Activated CD8-positive, alpha-beta T cell treated with anti-CD3 and anti-CD28 coated beads, Interleukin-2, amount 10 ng/mL, durations not matched to agents 7 days and 5 days (primary cell): ENCODE measurements around the gene ZNF629. TPM values are rescaled to one million over a fixed set of nuclear protein-coding genes. Genes with fewer than 3 reads are reported as not detected.

ENCODE experiments used
- ATAC-seq: fragments of 150-1000 bp; cut with Tn5 transposase; one replicate; pipeline ENCODE4 v1.10.0; 2021; ENCODE audit warnings: moderate library complexity
- CTCF ChIA-PET: fragments of 350-600 bp; sonication (Branson Sonifier 250); formaldehyde crosslinking; loops from one replicate; lab custom pipeline; 2021; ENCODE audit warnings: antibody characterized with exemption; lab: Charles Lee
- POLR2A ChIA-PET: fragments of 350-600 bp; sonication (Branson Sonifier 250); formaldehyde crosslinking; loops from one replicate; lab custom pipeline; 2021; ENCODE audit warnings: antibody characterized with exemption; lab: Charles Lee
- DNase-seq: peaks from one replicate; pipeline ENCODE4 v3.0.0-alpha.2; 2020
- H3K27ac Mint-ChIP-seq: one replicate; pipeline ENCODE4 v1.8.0; 2021; ENCODE audit warnings: mild to moderate bottlenecking, mixed read lengths
- H3K27me3 Mint-ChIP-seq: one replicate; pipeline ENCODE4 v1.8.0; 2021; ENCODE audit warnings: low read depth, mixed read lengths
- H3K36me3 Mint-ChIP-seq: one replicate; pipeline ENCODE4 v1.8.0; 2021; ENCODE audit warnings: low read depth, mixed read lengths
- H3K4me1 Mint-ChIP-seq: one replicate; pipeline ENCODE4 v1.8.0; 2021; ENCODE audit warnings: low read depth, mixed read lengths
- H3K4me3 Mint-ChIP-seq: one replicate; pipeline ENCODE4 v1.8.0; 2021; ENCODE audit warnings: mild to moderate bottlenecking, mixed read lengths
- H3K9me3 Mint-ChIP-seq: one replicate; pipeline ENCODE4 v1.8.0; 2022; ENCODE audit warnings: mixed read lengths; ENCODE audit not compliant: insufficient read depth
- total RNA-seq, 2 experiments: library from RNA; stranded (reverse); gene quantifications; one replicate each; pipeline ENCODE4 v1.2.3, GENCODE V29; 2021

The ZNF629 gene
- total RNA-seq, 2 experiments from 2014 or later = 1.7 to 1.9 TPM

DNA sequence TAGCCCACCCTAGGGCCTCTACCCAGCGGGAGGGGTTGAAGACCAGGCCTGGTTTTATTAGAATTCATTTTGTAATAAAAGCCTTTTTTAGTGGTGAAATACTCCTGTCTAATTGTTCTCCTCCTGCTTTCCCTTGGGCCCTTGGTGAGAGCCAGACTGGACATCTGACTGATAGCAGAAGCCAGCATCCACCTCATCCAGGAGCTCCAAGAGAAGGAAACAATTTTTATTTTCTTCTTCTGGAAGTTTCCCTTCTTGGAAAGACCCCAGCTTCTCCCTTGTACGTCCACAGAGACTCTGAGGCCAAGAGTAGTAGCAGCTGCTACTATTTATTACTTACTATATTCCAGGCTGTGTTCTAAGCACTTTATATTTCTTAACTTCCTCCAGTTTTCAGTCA is 42.8 kb downstream of the ZNF629 start:
- ATAC-seq (no peak), DNase-seq (no peak)
- POLR2A ChIA-PET = interaction anchor here (1.5 to 1.6 kb wide), 2 partner anchors 9 to 17 kb away, joined by 4 to 5 read pairs; no protein-coding TSS in a partner anchor
- Mint-ChIP-seq H3K4me1 (peaks cover 15% of the 10 kb centered on the region), H3K27ac (no peak overlapping the region), H3K4me3 (no peak overlapping the region), H3K9me3 (no peaks in the 10 kb centered on the region), H3K27me3 (no peaks in the 10 kb centered on the region), H3K36me3 (peaks cover 34% of the 10 kb centered on the region)
- CTCF ChIA-PET = no interaction called here

DNA sequence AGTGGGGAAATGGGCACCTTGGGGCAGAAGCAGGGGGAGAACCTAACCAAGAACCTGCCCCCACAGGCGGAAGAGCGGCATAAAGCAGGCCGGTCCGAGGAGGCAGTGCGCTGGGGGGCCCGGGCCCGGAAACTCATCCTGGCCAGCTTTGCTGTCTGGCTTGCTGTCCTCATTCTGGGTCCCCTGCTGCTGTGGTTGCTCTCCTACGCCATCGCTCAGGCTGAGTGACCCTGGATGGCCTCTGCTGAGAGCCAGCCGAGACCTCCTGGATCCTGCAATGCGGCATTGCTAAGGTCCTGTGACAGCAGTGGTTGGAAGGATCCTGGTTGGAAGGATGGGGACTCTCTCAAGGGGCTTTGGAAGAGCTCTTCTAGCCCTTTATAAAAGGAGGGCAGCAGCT is 43.3 kb downstream of the ZNF629 start:
- no peaks in the 10 kb centered on the region for H3K9me3 Mint-ChIP-seq
- ATAC-seq = no peak
- H3K4me3 Mint-ChIP-seq = no peak overlapping the region
- no peaks in the 10 kb centered on the region for H3K27me3 Mint-ChIP-seq
- no peak for DNase-seq
- POLR2A ChIA-PET = interaction anchor here (1.5 to 1.6 kb wide), 2 partner anchors 9 to 16 kb away, joined by 4 to 5 read pairs; no protein-coding TSS in a partner anchor
- peak overlapping the region; percentile 20 for H3K27ac Mint-ChIP-seq
- peaks cover 37% of the 10 kb centered on the region for H3K36me3 Mint-ChIP-seq
- CTCF ChIA-PET = no interaction called here
- peaks cover 14% of the 10 kb centered on the region for H3K4me1 Mint-ChIP-seq

DNA sequence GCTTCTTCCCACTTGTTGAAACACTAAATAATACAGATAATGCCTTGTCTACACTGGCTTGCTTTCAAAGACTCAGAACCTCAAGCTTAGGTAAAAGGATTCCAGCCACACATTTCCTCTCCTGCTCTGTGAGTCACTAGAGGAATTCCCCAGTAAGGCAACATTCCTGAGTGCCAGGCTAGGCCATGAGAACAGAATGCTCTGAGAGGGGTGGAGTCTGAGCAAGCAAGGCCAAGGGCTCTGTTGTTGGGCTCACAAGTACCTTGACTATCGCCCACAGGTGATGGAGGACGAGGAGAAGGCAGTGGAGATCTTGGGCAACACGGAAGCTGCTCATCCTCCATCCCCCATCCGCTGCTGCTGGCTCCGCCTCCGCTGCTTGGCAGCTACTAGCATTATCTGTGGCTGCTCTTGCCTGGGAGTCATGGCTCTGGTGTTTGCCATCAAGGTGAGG is 45.5 kb downstream of the ZNF629 start:
- CTCF ChIA-PET = interaction anchor here (1.1 kb wide), 1 partner anchor 9 kb away, joined by 3 read pairs; no protein-coding TSS in a partner anchor

DNA sequence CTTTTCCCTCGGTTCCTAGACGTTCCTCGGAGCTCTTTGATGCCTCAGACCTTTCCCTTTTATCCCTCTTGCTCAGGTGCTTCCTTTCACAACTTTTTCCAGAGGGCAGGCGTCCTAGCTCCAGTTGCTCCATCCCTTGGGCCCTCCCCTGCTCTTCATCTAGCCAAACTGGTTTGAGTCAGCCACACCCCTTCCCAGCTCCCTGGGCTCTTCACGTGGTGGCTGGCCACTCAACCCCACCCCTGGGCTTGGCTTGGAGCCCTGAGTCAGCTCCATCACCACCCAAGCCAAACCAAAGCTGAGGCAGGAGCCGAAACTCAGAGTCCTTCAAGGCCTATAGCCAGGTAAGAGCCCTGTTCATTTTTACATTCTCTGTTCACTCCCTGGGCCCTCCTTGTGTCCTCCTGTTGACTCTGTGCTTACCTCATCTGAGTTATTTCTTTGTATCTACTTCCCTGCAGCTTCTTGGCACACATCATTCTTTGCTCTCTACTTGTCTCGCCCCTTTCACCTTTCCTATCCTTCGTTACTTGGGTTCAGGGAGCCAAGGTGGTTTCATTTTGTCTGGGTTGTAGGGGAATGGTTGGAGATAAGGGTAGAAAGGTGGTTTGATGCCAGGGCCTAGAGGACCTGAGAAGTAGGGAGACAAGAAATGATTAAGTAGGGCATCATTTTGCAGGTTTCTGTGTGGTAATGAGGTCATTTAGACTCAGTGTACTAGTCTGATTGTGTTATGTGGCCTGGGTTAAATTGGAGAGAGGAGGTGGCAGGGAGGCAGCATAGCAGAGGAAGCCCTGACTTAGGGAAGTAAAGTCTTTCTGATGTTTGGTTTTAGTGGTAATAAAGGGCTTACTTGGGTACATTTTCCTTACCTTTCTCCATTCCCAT is 46.4 kb downstream of the ZNF629 start:
- Mint-ChIP-seq H3K27ac (peak overlapping the region; percentile 7), H3K4me3 (no peak overlapping the region), H3K4me1 (no peaks in the 10 kb centered on the region), H3K27me3 (no peaks in the 10 kb centered on the region), H3K9me3 (no peaks in the 10 kb centered on the region), H3K36me3 (peaks cover 58% of the 10 kb centered on the region)
- CTCF ChIA-PET = interaction anchor here (1.1 kb wide), 1 partner anchor 8 kb away, joined by 3 read pairs; no protein-coding TSS in a partner anchor
- DNase-seq (no peak), ATAC-seq (no peak)
- POLR2A ChIA-PET = no interaction called here

More for the DNA sequence above, 45.5 kb downstream of the ZNF629 start:
- POLR2A ChIA-PET = interaction anchor here (0.9 kb wide), 1 partner anchor 26 kb away, joined by 3 read pairs; no protein-coding TSS in a partner anchor
- Mint-ChIP-seq H3K9me3 (no peaks in the 10 kb centered on the region), H3K27ac (no peak overlapping the region), H3K27me3 (no peaks in the 10 kb centered on the region), H3K4me1 (no peaks in the 10 kb centered on the region), H3K36me3 (peaks cover 49% of the 10 kb centered on the region), H3K4me3 (no peak overlapping the region)
- DNase-seq (no peak), ATAC-seq (no peak)

DNA sequence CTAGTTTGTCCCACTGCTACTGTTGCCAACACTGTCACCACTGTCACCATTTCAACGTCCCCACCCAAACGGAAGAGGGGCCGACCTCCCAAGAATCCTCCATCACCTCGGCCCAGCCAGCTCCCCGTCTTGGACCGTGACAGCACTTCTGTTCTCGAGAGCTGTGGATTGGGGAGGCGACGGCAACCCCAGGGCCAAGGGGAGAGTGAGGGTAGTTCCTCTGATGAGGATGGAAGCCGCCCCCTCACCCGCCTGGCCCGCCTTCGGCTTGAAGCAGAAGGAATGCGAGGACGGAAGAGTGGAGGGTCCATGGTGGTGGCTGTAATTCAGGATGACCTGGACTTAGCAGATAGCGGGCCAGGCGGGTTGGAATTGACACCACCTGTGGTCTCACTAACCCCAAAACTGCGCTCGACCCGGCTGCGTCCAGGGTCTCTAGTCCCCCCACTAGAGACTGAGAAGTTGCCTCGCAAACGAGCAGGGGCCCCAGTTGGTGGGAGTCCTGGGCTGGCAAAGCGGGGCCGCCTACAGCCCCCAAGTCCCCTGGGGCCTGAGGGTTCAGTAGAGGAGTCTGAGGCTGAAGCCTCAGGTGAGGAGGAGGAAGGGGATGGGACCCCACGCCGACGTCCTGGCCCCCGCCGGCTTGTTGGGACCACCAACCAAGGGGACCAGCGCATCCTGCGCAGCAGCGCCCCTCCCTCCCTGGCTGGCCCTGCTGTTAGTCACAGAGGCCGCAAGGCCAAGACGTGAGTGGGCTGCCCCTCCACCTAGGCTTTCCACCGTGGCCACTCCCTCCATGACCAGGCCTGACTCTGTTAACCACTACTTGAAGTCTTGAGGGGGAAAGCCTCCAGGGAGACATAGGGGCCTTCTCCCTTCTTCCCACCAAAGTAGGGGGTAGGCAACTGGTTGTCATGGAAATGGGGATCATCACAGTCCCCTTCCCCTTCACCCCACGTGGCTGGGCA is 47.7 kb downstream of the ZNF629 start:
- no peak for DNase-seq

DNA sequence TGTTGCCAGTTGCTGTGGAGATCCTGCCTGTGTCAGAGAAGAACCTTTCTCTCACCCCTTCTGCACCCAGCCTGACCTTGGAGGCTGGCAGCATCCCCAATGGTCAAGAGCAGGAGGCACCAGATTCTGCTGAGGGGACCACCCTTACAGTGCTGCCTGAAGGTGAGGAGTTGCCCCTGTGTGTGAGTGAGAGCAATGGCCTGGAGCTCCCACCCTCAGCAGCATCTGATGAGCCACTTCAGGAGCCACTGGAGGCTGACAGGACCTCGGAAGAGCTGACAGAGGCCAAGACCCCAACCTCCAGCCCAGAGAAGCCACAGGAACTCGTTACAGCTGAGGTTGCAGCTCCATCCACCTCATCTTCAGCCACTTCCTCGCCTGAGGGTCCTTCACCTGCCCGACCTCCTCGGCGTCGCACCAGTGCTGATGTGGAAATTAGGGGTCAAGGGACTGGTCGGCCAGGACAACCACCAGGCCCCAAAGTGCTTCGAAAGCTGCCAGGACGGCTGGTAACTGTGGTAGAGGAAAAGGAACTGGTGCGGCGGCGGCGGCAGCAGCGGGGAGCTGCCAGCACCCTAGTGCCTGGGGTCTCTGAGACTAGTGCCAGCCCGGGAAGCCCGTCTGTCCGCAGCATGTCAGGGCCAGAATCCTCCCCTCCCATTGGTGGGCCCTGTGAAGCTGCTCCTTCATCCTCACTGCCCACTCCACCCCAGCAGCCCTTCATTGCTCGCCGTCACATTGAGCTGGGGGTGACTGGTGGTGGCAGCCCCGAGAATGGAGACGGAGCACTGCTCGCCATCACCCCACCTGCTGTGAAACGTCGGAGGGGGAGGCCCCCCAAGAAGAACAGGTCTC is 49.0 kb downstream of the ZNF629 start:
- ATAC-seq (no peak), DNase-seq (no peak)
- H3K36me3 Mint-ChIP-seq = peaks cover 62% of the 10 kb centered on the region
- H3K9me3 Mint-ChIP-seq = no peaks in the 10 kb centered on the region
- no peak overlapping the region for H3K4me3 Mint-ChIP-seq
- ChIA-PET POLR2A (interaction anchor here (1.2 to 1.6 kb wide), 2 partner anchors 10 to 13 kb away, joined by 4 to 7 read pairs; partner anchors contain the start of gene PHKG2), CTCF (interaction anchor here (0.7 kb wide), 1 partner anchor 10 kb away, joined by 3 read pairs; the partner anchor contains the start of gene PHKG2)
- no peaks in the 10 kb centered on the region for H3K27me3 Mint-ChIP-seq
- no peaks in the 10 kb centered on the region for H3K4me1 Mint-ChIP-seq
- peak overlapping the region; percentile 51 for H3K27ac Mint-ChIP-seq

More for the DNA sequence above, 47.7 kb downstream of the ZNF629 start:
- H3K4me3 Mint-ChIP-seq = no peak overlapping the region
- no peaks in the 10 kb centered on the region for H3K27me3 Mint-ChIP-seq
- peaks cover 59% of the 10 kb centered on the region for H3K36me3 Mint-ChIP-seq
- ChIA-PET CTCF (no interaction called here), POLR2A (no interaction called here)
- H3K4me1 Mint-ChIP-seq = no peaks in the 10 kb centered on the region
- no peaks in the 10 kb centered on the region for H3K9me3 Mint-ChIP-seq
- H3K27ac Mint-ChIP-seq = no peak overlapping the region
- ATAC-seq = no peak

DNA sequence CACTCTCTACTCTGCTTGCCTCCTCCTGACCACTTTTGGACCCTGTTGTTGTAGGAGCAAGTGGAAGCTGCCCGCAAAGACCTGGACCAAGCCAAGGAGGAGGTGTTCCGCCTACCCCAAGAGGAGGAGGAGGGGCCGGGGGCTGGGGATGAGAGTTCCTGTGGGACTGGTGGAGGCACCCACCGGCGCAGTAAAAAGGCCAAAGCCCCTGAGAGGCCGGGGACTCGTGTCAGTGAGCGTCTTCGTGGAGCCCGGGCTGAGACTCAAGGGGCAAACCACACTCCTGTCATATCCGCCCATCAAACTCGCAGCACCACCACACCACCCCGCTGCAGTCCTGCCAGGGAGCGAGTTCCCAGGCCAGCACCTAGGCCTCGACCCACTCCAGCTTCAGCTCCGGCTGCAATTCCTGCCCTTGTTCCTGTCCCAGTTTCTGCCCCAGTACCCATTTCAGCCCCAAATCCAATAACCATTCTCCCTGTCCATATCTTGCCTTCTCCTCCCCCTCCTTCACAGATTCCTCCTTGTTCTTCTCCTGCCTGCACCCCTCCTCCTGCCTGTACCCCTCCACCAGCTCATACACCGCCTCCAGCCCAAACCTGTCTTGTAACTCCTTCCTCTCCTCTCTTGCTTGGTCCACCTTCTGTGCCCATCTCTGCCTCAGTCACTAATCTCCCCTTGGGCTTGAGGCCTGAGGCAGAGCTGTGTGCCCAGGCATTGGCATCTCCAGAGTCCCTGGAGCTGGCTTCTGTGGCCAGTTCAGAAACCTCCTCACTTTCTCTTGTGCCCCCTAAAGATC is 49.8 kb downstream of the ZNF629 start:
- no peaks in the 10 kb centered on the region for H3K4me1 Mint-ChIP-seq
- H3K9me3 Mint-ChIP-seq = no peaks in the 10 kb centered on the region
- no peaks in the 10 kb centered on the region for H3K27me3 Mint-ChIP-seq
- peaks cover 64% of the 10 kb centered on the region for H3K36me3 Mint-ChIP-seq
- ChIA-PET POLR2A (interaction anchor here (0.6 to 1.6 kb wide), 3 partner anchors 11 to 87 kb away, joined by 4 to 7 read pairs (median 5); partner anchors contain the start of genes PHKG2 and PRR14), CTCF (interaction anchor here (0.7 kb wide), 1 partner anchor 11 kb away, joined by 3 read pairs; the partner anchor contains the start of gene PHKG2)
- no peak for DNase-seq
- peak overlapping the region; percentile 51 for H3K27ac Mint-ChIP-seq
- no peak overlapping the region for H3K4me3 Mint-ChIP-seq
- no peak for ATAC-seq

DNA sequence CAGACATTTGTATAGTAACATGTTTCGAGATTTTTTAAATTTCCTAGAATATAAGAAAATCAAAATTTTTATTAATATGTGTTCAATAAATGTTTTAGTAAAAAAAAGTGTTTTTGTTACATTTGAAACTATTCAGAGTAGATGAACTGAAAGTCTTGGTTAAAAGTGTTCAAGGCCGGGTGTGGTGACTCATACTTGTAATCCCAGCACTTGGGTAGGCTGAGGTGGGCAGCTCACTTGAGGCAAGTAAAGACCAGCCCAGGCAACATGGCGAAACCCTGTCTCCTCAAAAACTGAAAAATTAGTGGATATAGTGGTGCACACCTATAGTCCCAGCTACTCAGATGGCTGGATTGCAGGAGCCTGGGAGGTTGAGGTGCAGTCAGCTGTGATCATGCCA is 55.6 kb downstream of the ZNF629 start:
- no peaks in the 10 kb centered on the region for H3K27me3 Mint-ChIP-seq
- POLR2A ChIA-PET = interaction anchor here (1.3 to 2.1 kb wide), 2 partner anchors 10 to 16 kb away, joined by 3 to 7 read pairs; partner anchors contain the start of gene PHKG2
- no peak overlapping the region for H3K27ac Mint-ChIP-seq
- CTCF ChIA-PET = no interaction called here
- DNase-seq (no peak), ATAC-seq (no peak)
- no peaks in the 10 kb centered on the region for H3K9me3 Mint-ChIP-seq
- peaks cover 3% of the 10 kb centered on the region for H3K4me1 Mint-ChIP-seq
- H3K36me3 Mint-ChIP-seq = peaks cover 55% of the 10 kb centered on the region
- H3K4me3 Mint-ChIP-seq = no peak overlapping the region

DNA sequence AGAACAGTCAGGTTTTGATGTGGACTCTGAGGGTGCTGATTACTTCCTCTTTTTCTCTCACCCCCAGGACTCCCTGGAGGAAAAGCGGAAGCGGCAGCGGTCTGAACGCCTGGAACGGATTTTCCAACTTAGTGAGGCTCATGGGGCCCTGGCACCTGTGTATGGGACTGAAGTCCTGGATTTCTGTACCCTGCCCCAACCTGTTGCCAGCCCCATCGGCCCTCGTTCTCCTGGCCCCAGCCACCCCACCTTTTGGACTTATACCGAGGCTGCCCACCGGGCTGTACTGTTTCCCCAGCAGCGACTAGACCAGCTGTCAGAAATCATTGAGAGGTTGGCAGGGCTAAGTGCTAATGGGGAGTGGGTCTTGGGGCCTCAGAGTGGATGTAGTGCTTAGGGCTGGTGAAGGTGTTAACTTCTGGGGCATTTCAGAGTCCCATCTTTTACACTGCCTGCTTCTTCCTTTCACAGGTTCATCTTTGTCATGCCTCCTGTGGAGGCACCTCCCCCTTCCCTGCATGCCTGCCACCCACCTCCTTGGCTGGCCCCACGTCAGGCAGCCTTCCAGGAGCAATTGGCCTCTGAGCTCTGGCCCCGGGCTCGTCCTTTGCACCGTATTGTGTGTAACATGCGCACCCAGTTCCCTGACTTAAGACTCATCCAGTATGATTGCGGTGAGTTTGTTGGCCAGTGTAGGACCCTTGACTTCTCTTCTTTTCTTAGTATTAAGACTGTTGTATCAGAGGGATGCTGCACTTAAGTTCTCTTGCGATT is 57.9 kb downstream of the ZNF629 start:
- Mint-ChIP-seq H3K27me3 (no peaks in the 10 kb centered on the region), H3K27ac (peak overlapping the region; percentile 43), H3K36me3 (peaks cover 56% of the 10 kb centered on the region), H3K4me3 (no peak overlapping the region), H3K9me3 (no peaks in the 10 kb centered on the region), H3K4me1 (peaks cover 3% of the 10 kb centered on the region)
- ChIA-PET CTCF (interaction anchor here (1.1 kb wide), 1 partner anchor 18 kb away, joined by 3 read pairs; no protein-coding TSS in a partner anchor), POLR2A (interaction anchor here (0.7 kb wide), 1 partner anchor 172 kb away, joined by 5 read pairs; no protein-coding TSS in a partner anchor)
- ATAC-seq (no peak), DNase-seq (no peak)
